GM21529 (cell line): ENCODE results near the gene ALS2.

Experiments used
- ATAC-seq: cut with Tn5 transposase; IDR thresholded peaks from one replicate; pipeline ENCODE4 v1.9.1; 2021; ENCODE audit not compliant: unreplicated experiment

ALS2 gene

DNA sequence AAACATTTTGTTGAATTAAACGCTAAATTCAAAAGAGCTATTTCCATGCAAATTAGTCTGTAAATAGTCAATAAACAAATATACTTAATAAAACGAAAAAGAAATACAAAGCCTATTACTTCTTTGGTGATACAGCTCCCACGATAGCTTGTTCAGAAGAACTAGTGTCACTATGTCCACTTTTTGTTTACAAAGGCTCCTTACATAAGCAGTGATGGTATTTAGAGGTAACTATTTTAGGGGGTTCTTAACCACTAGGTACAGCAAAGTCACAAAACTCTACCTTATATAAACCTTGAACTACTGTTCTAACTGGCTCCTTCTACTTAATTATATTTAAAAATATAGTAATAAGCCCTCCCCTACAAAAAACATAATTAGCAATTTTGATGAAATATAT is 21.9 kb downstream of the ALS2 start:
- ATAC-seq = no peak

DNA sequence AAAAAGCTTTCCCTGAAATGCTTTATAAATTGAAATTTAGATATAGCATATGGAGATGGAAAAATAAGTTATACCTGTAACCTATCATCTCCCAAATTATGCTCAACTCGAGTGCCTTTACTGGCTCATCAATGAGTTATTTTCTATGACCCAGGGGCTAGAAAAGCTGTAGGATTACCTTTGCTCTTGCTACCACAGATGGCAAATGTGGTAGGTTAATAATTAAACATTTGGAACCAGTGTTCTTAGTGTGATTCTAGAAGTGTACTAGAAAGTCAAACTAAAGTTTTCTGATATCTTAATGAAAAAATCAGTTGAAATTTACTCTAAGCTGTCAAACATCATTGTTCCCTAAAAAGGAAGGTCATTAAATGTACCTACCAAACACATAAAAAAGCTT is 22.5 kb downstream of the ALS2 start:
- no peak for ATAC-seq

DNA sequence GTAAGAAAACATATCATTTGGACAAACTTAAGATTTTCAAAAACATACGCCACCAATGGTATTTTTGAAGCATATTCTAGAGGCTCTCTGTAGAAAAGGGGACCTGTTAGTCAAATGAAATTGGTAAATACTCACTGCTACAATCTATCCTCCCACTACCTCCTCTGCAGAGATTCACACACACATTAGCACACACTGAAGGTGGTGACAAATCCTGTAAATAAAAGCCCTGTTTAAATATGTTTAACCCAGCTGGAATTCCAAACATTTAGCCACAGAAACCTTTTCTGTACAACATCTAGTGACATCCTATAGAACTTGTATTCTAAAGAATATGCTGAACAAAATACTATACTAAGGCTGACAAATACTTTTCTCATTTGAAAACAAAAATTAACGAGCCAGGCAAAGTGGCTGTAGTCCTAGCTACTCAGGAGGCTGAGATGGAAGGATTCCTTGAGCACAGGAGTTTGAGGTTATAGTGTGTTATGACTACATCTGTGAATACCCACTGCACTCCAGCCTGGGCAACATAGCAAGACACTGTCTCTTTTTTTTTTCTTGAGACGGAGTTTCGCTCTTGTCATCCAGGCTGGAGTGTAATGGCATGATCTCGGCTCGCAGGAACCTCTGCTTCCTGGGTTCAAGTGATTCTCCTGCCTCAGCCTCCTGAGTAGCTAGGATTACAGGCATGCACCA is 25.9 kb downstream of the ALS2 start:
- no peak for ATAC-seq

DNA sequence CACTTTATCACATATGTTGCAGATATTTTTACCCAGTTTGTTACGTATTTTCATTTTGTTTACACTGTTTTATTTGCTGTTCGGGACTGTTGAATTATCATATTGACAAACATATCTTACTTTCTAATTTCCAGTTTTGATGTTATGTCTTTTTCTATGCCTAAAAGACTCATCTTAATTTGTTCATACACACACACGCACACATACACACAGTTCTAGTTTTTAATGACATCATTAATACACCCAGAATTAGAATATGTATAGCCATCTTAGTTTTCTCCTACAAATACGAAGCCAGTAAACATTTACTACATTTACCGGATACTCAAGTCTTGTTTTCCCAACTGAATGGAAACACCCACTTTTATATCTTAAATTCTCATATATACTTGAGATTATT is 29.2 kb downstream of the ALS2 start:
- ATAC-seq = no peak

DNA sequence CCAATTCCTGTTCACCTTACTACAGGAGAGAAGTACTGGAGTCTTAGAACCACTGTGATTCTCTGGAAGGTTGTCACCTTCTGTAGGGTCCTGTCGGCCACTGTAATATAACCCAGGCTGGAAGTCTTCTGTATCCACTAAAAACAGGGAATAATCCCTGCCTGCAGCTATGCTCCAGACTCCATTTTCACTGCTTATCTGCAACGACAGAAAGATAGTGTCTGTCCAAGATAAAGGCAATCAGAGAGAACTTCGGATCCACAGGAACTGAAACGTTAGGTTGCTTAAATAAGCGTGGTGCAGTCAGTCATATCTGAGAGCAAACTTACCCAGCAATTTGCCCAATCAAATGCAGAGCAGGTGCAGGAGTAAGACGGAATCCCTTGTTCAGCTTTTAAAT is 34.2 kb downstream of the ALS2 start:
- ATAC-seq = no peak

DNA sequence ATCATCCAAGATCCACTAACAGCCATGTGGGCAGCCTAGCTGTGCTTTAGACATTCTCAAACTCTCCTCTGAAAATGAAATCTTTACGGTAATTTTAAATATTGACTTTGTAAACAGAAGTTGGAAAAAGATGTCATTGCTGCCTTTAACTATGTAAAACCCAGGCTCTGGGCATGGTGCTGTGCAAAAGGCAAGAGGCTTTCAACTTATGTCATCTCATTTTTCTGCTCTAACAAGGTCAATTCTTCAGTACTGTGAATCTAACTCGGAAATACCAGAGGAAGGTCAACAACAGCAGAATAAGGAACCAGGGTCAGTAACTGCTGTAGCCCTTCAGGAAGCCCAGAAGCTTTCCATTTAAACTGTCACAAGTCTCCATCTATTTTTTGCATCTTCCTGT is 45.2 kb downstream of the ALS2 start:
- no peak for ATAC-seq

DNA sequence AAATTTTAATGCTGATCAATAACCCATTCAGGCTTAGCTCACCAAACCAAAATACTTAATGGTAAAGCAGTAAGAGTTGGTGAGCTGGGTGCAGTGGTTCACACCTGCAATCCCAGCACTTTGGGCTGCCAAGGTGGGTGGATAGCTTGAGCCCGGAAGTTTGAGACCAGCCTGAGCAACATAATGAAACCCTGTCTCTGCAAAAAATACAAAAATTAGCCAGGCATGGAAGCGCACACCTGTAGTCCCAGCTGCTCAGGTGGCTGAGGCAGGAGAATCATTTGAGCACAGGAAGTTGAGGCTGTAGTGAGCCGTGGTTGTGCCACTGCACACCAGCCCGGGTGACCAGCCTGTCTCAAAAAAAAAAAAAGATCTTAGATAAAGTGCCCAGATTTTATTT is 46.6 kb downstream of the ALS2 start:
- ATAC-seq = no peak

DNA sequence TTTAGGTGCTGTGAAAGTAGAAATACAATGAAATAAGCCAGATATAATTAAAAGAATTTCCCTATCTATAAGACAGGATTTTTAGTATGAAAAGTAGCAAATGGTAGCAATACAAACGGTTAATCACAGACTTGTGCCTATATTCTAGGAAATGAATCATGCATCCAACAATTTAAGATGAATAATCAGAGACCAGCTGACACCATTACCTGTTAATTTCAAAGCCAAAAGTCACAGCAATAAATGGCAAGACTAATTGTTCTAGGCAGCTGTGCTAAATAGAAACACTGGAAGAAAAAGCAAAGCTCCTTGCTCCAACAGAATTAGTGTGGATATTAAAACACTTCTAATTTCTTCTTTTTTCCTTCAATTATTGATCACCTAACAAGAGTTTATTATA is 47.2 kb downstream of the ALS2 start:
- no peak for ATAC-seq

DNA sequence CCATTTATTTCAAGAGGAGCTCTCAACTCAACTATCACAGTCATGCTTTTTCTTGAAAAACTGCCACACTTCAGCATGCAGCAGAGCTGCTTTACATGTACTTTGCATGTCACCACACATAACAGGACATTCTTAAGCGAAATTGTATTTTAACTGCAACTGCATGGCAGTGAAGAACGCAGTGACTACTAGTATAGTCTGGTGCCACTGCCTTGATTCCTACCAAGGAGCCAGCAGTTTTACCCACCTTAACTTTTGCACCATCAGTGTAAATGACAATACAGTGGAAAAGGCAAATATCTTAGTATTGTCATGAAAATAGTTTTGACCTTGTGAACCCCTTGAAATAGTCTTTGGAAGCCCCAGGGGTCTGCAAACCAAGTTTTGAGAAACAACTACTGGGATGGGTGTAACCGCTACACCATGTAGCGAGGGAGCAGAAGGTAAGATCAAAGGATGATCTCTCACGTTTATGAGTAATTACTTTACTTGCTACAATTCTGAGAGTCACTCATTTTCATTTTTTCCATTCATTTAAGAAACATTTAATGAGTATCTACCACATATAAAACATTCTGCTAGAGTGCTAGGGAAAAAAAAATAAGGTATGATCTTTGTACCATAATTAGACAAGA is 50.0 kb downstream of the ALS2 start:
- no peak for ATAC-seq

DNA sequence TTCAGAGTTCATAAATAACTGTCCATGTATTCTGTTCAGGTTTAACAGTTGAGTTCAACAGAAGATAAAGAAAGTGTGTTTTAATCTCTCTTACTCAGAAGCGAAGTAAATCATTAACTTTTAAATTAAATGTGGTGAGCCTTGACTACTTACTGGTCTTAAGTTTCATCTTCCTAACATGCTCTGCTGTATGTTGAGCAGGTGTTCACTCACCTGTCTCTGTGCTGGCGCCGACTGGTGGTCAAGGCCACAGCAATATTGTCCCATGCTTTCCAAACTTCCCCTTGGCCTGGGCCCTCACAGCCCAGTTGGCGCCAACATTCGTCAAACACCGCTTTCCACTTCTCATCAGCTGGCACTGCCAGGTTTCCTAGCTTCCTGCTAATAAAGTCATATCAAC is 65.3 kb downstream of the ALS2 start:
- no peak for ATAC-seq

DNA sequence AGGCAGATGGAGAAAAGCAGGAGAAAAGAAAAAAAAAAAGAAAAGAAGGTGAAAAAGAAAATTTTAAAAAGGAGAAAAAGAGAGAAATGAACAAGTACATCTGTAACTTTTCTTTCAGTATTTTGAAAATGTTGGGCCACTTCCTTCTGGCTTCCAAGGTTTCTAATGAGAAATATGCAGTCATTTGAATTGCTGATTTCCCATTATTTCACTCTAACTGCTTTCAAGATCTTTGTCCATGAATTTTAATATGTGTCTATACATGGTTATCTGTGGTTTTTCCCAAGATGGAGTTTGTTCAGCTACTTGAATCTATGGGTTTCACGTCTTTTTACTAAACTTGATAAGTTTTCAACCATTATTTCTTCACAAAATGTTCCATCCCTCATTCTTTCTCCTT is 68.0 kb downstream of the ALS2 start:
- no peak for ATAC-seq

DNA sequence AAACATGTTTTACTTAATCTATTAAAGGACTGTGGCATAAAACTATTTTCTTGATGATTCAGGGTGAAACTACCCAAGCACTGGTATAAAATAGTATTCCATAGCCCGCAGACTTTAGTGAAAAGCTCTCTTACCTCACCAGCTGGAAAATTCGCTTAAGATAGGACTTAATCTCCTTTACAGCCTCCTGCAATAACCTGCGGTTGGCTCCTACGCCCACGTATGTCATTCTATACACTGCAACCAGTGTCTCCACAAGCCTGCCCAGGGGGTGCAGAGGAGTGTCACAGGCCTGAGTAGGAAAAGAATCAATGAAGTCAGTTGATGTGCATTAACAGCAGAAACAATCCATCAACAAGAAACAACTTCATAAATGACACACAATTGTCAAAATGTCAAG is 71.0 kb downstream of the ALS2 start:
- no peak for ATAC-seq

DNA sequence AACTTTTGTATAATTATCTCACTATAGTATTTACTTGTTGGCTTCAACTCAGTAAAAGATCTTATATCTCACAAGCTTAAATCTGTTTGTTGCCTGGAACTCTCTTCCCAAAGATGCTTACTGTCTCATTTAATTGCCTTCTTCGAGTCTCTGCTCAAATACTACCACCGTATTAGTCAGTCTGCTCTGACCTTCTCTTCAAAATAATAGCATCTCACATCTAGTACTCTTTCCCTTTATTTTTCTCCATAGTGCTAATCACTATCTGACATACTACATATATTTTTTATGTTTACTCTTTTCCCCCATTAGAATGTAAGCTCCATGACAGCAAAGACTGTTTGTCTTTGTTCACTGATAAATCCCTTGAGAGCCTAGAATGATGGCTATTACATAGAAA is 71.7 kb downstream of the ALS2 start:
- no peak for ATAC-seq

DNA sequence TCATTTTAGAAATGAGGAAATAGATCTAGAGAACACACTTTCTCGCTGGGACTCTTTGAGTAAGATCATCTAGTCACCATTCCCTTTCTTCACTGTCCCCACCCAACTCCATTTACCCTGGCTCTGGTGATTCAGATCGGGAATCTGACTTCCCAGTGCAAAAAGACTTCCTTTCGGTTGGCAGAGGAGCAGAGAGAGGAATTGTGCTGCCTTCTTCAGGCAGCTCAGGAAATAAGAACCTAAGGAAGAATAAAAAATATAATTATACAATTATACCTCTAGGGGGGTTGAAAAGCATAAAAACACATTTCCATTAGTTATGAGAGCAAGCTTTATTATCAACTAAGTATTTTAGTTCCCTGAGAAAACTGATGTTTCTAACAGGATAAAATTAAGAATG is 73.0 kb downstream of the ALS2 start:
- no peak for ATAC-seq

DNA sequence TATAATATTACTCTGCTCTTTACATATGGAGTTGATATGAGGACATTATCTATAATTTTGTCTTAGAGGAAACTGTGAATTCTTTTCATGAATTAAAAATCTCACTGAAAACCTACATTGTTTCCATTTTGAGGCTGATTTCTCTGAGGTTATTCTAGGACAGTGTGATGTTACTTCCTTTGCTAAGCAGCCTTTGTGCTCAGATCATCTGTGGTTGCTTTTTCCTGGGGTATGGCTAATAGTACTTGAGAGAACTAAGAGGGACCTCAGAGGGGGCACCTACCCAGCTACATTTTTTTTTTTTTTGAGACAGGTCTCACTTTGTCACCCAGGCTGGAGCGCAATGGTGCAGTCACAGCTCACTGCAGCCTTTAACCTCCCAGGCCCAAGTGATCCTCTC is 73.6 kb downstream of the ALS2 start:
- no peak for ATAC-seq

DNA sequence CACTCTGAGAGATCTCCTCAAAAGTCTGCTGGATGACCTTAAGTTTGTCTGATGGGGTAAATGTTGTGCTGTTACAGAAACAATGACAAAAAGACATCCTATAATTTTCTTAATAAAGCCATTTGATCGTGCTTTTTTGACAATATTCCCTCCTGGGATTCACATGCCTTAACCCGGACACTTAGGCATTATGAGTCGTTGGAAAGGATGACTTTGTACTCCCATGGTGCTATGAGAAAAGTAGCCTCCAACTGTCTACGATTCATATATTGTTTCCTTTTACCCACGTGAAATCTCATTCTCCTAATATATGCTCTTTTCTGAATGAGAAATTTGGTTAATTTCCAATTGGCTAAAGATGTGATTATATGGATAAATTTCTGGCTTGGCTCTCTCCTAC is 76.2 kb downstream of the ALS2 start:
- no peak for ATAC-seq

DNA sequence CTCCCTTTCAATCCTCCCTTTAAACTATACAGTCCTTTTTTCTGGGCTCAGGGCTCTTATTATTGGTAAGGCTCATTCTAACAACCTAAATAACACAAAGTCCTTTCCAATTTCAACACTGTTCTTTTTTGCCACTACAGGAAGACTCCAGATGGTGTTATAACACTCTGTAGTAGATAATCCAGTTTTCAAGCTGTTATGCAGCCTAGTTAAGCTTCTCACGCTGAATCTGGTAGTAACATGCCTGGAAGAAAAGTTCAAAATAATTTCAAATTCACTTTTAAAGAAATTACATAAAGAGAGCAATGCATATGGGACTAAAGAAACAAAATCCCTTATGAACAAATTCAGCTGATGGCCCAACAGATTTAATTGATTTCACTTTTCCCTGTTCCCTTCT is 79.1 kb downstream of the ALS2 start:
- ATAC-seq = no peak

DNA sequence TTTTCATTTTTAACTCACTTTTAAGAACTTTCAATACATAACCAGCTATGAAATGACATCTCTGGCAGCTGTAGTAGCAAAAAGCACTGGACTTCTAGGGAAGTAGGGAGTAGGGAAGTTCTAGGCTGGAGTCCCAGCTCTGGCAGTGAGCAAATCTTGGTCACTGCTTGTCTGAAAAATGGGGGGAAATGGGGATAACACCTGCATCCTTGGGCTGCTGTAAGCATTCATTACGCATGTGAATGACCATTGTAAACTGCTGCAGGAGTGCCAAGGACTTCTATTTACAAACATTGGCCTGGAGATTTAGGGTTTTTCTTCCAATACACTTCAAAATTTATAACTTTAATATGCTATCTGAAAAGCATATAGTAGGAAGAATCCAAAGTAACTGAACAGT is 81.3 kb downstream of the ALS2 start:
- ATAC-seq = no peak

DNA sequence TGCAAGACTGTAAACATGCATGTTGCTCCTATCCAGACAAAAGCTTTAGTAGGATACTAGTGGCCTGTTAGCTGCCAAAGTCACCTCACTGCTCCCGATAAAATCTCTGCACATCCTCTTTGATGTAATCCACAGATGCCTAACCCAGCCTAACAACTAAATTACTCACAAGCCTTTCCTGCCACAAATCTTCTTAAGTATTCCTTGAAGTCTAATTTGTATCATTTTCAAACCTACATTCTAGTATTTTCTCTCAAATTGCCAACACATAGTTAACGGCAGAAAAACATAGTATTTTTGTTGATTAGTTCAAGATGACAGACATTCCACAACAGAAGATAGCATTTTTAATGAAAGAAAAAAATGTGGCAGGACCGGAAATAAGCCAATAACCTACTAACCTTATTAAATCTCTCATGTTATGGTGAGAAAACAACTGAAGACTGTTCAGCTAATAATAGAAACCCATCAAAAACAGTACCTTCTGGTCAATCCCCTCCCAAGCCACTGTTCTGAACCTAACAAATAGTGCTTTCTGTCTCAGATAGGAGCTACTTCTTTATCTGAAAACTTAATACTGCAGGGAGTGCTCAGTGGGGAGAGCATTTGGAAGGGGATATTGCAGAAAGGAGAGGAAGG is 82.0 kb downstream of the ALS2 start, which contains the start of gene MPP4:
TSS of gene MPP4 (minus strand) at position 57 of the 639 bp plus-strand sequence. CDS start 4,690 bp downstream, outside the sequence.
- no peak for ATAC-seq

DNA sequence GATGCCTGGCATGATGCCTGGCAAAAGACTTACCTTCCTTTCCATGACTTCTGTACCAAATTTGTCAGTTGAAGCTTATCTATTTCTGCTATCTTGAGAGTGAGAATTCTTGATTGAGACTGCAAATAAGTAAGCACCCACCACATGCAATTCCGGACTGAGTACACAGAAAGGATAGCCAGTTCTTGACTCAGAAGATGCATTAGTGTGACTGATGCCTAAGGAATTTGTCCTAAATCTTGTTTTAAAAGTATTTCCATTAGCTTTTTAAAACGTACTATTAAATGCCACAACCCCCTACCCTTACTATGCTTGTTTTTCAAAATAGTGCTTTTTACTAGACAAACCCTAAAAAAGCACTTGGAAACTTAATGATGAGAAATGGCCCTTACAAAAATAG is 82.8 kb downstream of the ALS2 start:
- ATAC-seq = no peak

DNA sequence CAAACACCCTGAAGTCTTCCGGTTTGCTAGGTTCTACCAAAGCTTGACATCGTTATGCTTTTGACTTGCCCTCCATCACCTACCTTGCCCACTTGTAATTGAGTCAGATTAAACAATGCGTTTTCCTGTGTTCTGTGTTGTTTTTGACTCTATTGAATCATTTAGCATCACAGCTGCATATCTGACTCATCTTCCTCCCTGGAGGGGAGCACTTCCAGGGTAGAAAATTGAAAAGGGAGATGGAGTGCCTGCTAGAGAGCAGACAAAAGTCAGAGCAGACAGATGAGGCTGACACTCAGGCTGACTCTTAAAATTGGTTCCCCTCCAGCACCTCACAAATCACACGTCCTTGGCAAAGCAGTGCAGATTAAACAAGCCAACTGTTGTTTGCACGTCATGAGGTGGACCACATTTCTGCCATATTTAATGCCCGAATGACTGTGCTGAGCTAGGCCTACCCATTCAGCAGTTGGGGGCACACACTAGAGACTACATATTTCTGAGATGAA is 84.5 kb downstream of the ALS2 start:
- no peak for ATAC-seq

DNA sequence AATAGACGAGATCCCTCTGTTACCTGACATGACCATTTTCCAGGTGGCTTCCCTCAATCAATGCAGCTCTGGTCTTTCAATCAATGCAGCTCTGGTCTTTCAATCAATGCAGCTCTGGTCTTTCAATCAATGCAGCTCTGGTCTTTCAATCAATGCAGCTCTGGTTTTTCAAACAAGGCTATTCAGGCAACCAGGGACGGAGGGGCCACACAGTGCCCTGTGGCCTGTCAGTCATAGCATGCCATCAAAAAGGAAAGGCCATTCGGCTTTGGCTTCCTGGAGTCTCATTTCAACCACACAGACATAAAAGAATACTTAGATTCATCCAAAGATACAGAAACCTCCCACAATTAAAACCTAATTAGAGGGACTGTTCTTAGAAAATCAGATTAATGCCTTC is 95.6 kb downstream of the ALS2 start:
- no peak for ATAC-seq
